GM18511 (cell line): ENCODE results near the gene ASB10.

Experiments used
- ATAC-seq: cut with Tn5 transposase; IDR thresholded peaks from one replicate; pipeline ENCODE4 v1.9.1; 2021; ENCODE audit warnings: mild to moderate bottlenecking, moderate library complexity; ENCODE audit not compliant: unreplicated experiment

The ASB10 gene

DNA sequence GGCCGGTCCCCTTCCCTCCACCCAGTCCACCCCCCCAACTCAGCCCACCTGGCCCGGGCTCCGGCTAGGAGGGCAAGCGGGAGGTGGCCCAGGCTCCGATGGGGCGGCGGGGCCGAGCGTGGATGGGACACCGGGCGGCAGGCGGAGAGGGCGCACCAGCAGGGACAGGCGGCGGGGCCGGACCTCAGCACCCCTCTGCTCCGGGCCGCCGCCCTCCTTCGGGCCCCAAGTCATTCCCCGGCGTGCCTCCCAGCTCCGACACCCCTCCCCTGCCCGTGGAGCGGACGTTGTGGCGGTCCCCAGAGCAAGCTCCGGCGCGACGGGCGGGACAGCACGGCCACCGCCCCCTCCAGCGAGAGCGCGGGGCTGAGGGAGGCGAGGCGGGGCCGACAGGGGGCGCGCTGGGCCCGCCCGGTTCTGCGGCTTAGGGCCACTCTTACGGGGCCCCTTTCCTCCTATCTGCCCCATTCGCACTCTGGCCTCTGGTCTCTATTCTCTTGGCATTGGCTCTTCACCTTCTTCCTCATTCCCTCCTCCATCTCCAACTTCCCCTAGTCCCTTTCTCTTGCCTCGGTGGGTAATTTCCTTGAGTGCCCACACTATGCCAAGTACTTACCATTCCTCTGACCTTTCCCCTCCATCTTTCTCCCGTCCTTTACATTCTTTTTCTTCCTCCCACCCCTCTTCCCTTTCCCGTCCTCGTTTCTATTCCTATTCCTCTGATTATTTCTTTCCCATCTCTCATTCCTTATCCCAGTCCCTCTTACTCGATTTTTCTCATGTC lies 18.9 kb downstream of the ASB10 start:
- ATAC-seq: peak; percentile 69

DNA sequence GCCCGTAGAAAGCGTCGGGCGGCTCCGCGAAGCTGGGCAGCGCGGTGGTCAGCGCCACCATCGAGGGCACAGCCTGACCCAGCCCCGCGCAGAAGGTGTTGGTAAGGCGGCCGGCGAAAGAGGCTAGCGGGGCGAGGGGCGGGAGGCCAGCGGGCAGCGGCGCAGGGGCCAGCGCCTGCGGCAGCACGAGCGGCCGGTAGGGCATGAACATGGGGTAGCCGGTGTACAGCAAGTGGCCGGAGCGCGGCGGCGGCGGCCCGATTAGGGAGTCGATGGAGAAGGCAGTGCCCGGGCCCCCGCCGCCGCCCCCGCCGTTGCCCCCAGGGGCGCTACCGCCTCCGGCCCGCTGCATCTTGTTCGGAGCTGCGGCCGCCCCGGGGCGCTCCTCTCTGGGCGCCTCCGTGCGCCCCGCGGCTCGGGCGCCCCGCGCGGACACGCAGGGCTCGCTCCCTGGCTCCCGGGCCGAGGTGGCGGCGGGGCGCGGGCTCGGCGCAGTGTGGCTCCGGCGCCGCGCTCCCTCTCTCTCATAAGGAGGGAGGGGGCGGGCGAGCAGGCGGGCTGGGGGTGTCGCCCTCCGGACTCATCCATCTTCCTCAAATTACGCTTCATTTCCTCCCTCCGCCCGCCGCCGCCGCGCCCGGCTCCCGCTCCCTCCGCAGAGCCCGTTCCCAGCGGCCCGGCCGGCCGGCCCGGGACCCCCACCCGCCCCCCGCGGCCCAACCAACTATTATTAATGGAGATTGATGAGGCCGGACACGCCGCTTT lies 19.7 kb downstream of the ASB10 start, which contains the start of gene GBX1:
TSS of gene GBX1 (minus strand) at position 498 of the 765 bp plus-strand sequence. CDS start at position 352, 146 bp downstream.
- ATAC-seq: no peak

DNA sequence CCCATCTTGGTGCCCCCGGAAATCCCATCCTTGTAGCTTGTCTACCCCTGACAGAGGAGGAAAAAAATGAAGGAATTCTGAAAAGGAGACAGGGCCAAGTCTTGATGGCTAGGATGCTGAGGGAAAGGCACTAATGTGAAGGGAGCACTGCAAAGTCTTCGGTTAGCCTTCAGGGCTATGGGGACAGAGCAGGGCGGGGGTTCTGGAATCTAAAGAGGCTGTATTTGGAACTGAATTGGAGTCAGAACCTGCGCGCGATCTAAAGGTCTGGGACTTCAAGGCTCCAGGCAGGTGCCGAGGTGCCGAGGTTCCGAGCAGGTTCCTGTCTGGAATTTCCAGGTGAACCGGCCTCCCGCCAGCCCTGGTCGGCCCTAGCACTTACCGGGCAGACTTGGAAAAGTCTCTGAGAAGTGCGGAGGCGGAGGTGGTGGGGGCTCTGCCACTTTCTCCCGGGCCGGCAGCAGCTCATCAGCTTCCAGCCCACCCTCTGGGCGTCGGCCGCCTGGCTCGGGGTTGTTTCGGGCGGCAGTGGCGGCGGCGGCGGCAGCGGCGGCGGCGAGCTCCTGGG lies 20.3 kb downstream of the ASB10 start:
- ATAC-seq: no peak

DNA sequence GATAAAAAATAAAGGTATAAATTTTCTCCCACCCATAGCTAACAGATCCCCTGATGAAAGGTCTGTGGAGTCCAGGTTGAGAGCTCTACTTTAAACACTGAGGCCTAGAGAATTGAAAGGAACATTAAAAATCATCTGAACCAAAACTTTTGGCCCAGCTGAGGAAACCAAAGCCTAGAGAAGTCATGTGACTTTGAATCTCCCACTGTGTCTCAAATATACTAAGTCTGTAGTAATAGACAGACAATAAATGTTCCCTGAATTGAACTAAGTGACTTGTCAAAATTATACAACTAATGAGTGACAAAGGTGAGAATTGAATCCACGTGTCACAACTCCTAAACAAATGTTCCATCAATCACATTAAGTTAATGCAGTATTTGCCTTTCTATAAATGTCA lies 25.3 kb downstream of the ASB10 start:
- no peak for ATAC-seq

DNA sequence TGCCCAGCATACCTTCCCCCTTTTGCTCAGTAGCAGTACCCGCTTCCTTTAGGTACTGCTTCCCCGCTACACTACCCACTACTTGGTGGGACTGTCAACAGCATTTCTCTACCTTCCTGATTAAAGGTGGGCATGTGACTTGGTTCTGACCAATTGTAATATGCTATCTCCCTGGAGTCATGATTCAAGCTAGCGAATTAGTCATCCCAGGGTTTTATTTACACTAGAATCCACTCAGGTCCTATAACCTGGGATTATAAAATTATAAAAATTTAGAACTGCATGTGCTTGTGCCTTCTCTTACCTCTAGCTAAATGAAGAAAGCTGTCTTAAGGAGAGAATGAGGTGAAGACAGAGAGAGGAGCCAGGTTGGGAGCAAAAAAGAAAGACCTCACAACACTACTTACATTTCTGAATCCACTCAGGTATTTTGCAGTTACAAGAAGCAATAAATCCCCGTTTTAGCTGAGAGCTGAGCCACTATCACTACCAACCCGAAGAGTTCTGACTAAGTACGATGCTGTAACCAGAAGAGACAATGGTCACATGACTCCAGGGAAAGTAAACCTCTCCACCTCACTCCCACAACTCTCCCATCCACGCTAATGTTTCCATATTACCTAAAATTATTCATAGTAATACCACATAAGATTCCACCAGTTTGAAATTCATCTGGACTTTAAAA lies 29.3 kb downstream of the ASB10 start:
- no peak for ATAC-seq

DNA sequence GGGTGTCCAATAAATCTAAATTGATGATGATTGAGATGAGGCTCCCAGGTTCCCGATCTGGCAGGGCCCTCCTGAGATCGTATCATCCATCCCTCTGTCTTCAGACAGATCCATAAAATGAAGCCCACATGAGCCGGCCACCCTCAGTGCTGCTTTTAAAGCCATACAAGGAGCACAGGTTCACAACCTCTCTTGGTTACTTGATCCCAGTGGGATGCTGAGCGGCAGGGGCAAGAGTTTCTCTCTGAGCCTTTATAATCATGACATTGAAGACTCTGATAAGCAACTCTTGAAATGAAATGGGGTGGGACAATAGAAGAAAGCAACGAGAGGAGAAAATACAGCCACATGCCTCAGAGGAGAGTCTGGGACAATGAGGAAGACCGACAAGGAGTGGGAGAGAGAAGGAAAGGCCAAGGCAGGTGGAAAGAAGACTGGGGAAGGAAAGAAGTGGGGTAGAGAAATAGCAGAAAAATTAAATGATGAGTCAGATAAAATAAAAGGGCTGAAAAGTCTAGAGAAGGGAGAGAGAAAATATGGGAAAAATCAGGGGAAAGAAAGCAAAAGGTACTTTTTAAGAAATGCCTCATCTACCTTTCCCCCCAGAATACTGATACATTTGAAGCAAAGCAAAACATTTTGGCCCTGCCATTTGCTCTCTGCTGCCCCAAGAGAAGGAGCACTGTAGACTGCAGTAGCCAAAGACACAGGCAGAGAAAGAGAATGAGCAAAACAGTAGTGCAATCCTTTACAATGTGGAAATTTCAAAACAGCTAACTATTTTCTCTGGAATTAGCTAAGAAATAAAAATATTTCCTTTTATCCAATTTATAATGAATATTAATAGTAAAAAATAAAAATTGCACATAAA lies 34.2 kb downstream of the ASB10 start:
- ATAC-seq: no peak

DNA sequence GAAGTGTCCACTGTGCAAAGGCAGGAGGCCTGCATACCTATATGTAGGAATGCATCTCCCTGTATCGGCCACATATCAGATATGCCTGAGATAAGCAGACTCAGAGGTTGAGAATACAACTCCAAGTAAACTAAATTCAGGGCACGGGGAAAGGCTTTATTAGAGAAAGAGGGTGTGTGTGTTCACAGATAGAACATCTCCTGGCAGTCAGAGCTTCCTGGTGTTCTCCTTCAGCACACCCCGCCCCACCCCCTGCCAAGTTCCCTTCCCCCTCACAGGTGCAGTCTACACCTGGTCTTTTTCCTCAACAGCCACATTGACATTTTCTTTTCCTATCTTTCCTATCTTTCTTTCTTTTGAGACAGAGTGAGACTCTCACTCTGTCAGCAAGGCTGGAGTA lies 36.7 kb downstream of the ASB10 start:
- ATAC-seq: no peak

DNA sequence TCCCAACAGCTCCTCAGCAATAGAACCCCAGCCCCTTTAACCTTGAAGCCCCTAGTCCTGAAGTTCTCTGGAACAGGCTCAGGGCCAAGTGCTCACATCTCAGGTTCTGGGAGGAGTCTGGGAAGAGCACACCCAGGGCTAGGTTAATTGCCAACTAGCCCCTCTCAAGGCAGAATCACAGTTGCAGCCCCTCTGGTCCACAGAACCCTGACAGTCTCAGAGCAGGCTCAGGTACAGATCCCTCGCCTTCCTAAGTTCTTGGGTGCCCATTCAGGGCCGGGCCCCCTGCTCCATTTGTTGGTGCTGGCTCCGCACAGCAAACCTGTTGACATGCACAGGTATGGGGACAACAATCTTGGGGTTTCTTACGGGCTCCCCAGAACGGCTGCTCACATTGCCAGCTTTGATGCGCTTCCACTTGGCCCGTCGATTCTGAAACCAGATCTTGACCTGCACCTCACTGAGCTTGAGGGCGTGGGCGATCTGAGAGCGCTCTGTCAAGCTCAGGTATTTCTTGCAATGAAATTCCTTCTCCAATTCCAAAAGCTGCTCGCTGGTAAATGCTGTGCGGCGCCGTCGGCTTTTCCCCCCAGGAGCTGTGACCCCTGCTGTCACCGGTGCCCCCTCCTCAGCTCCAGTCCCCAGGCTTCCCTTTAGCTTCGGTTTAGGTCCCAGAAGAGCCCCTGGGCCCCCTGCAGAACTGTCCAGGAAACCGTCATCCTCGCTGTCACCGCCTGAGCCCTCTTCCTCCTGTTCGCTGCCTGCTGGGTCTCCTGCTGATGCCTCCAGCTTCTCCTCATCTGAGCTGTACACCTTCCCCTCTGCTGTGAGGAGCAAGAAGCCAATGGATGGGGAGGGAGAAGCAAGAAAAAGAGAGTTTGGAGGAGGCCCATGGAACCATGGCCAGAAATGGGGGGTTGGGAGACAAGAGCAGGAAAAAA lies 38.5 kb downstream of the ASB10 start:
- no peak for ATAC-seq

DNA sequence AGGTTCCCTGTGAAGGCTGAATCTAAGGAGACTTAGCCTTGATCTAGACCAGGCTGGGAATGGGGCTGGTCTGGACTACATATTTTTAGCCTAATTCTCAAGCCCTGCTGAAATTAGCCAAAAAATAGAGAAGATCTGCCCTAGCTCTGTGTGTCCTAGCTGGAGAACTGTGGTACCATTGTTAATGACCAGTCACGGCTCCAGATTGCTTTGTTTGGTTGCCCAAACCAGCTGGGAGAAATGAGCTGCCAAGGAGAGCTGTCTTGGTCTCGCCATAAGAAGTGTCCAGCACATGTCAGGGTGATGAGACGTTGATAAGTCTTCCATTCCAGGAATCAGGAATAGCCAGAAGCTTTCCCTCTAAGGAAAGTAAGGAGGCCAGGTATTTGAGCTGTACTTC lies 40.3 kb downstream of the ASB10 start:
- no peak for ATAC-seq

DNA sequence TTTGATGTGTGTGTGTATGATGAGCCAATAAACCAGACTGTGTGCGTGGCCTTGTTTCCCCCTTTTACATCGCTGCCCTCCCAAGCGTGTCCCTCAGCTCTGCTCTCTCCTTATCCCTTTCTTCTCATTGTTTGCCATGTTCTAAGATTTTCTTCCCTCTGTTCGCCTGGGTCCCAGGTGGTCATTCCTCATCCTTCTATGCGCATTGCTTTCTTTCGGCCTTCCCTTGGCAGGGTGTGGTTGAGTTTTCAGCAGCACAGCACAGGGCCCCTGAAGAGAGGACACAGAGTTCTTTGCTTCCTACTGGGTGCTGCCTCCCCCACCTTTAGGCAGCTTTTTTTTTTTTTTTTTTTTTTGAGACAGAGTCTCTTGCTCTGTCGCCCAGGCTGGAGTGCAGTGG lies 42.7 kb downstream of the ASB10 start:
- no peak for ATAC-seq

DNA sequence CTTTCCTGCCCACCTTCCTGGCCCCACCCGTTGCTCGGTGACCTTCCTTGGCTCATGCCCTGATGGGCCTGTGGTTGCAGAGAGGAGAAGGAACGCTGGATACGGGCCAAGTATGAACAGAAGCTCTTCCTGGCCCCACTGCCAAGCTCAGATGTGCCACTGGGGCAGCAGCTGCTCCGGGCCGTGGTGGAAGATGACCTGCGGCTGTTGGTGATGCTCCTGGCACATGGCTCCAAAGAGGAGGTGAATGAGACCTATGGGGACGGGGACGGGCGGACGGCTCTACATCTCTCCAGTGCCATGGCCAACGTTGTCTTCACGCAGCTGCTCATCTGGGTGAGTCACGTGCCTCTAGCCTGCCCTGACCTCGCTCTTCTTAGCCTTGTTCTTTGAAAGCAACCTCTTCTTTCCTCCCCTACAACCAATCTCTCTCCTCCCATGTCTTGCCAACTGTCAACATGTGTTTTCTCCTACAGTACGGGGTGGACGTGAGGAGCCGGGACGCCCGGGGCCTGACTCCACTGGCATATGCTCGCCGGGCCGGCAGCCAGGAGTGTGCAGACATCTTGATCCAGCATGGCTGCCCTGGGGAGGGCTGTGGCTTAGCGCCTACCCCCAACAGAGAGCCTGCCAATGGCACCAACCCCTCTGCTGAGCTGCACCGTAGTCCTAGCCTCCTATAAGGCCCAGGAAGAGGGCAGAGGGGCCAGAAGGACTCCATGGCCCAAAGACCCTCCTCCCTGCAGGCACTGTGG lies 43.6 kb downstream of the ASB10 start:
- ATAC-seq: no peak

DNA sequence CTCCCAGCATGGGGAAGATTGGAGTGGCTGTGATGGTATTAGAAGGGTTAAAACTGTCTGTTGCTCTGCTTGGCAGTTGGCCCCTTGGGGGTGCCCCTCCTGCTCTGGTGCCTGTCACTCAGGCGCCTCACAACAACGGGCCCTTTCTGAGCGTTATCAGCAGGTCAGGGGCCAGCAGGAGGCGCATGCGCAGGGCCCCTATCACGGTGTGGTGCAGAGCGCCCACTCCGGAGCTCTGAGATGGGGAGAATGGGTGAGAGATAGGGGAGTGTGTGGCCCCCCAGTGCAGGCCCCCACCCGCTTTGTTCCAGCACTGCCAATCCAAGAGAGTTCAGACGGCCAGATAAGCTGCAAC lies 44.4 kb downstream of the ASB10 start:
- ATAC-seq: no peak

DNA sequence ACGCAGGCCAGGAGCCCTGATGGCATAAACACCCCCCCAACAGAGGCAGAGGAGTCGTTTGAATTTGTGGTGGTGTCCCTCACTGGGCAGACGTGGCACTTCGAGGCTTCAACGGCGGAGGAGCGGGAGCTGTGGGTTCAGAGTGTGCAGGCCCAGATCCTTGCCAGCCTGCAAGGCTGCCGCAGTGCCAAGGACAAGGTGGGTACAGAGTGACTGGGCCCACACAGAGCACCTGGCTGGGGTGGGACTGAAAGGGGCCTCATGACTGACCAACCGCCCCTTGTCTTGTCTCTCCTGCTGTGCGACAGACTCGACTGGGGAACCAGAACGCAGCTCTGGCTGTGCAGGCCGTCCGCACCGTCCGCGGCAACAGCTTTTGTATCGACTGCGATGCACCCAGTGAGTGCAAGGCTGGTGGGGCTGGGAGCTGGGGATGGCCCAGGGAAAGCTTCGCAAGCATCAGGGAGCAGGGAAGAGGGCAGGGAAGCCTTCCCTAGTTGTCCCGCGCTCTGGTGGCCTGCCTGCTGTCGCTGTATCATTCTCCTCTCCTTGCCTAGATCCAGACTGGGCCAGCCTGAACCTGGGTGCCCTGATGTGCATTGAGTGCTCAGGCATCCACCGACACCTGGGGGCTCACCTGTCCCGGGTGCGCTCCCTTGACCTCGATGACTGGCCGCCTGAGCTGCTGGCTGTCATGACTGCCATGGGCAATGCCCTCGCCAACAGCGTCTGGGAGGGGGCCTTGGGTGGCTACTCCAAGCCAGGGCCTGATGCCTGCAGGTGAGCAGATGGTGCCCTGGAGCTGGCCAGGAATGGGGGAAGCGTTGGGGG lies 45.0 kb downstream of the ASB10 start:
- no peak for ATAC-seq

DNA sequence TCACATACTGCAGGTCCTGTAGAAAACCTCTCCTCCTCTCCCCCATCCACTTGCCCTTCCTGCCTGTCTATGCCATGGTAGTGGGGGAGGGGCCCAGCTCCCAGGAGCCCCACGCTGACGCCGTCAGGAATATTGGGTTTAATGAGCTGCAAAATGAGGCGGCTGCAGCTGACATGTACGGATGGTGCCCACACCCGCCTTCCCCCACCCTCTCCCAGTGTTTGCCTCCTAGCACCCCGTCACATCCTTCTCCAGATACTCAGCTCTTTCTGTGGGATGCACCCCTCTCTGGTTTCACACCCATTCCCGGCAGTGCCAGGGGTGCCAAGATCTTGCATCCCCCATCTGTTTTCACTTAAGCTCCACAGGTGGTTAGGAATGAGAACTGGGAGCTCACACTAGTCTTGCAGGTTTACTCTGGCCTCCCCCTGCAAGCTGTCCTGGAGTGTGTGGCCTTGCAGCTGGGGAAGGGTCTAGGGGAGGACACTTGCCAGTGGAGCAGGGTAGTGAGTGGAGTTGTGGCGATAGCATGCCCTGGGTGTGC lies 45.7 kb downstream of the ASB10 start:
- ATAC-seq: no peak

DNA sequence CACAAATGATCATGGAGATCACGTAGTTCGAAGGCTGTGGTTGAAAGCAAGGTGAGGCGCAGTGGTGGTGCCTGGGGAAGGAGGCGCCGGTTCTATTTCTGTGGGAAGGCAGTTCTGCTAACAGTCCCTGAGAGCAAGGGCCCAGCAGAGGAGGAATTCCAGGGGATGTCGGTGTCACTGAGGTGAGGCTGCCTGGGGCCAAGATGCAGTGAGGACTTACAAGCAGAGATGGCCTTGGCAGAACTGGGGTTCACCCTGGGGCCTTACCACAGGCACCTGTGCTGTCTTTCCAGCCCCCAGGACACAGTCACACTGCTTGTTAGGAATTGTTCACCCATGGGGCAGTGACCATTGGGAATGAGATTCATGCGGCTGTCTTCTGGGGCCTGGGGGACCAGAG lies 46.2 kb downstream of the ASB10 start:
- no peak for ATAC-seq

DNA sequence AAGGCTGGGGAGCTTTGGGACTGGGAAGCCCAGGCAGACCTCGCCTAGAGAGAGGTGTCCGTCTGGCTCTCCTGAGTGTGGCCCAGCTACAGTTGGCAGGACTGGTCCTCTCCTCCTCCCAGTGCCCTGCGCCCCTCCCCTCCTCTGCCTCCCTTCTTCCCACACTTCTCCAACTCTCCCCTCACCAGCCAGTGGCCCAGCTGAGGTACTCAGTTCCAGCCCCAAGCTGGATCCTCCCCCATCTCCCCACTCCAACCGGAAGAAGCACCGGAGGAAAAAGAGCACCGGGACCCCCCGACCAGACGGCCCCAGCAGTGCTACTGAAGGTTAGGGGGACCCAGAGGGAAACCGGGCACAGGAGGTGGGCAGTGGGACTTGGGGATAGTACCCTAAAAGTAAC lies 47.3 kb downstream of the ASB10 start:
- ATAC-seq: no peak

DNA sequence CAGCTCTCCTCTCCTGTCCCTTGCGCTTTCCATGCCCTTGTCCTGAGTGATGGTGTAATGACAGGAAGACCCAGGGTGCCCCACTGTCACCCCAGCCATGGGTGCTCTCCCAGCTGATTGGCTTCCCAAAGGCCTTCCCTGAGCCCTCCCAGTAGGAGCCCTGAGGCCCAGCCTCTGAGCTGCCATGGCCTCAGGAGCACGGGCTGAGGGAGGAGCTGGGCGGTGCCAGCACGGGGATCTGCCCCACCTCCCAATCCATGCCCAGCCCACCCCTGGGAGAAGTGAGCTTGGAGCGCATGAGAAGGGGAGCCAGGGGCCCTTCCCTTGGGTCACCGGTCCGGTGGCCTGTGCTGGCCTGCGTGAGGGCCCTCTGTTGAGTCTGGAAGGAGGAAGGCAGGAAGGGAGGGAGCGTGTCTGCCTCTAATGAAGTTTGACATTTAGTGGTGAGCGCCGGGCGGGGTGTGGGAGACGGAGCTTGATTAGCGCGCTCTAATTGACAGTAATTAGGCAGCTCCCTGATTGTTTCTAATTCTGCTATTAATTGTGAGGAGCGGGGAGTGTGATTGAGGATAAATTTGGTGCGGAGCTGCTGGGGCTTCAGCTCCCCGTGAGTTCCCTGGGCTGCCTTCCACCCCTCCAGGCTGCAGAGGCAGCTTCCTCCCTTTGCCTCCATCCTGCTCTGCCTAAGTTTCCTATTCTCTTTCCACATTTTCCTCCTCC lies 47.8 kb downstream of the ASB10 start:
- no peak for ATAC-seq
